Measurements from ENCODE around the gene MARVELD2. TPM values are rescaled to one million over a fixed set of nuclear protein-coding genes. Genes with fewer than 3 reads are reported as not detected.
"Not testable (repeated sequence)": the region's sequence is repeated elsewhere in the genome, so short reads cannot be mapped to it uniquely, and the experiment has no call there.

MARVELD2 gene
- total and polyA plus RNA-seq, 5 donors: 0.23 to 1.8 (median 1.3) TPM

- Histone ChIP-seq H3K9me3 (ENCODE audit: control insufficient read depth, low read length) (no peaks in the 10 kb centered on the region), H3K4me1 (ENCODE audit: control insufficient read depth, insufficient read depth, low read length) (no peaks in the 10 kb centered on the region), H3K27me3 (ENCODE audit: control insufficient read depth, insufficient read depth) (no peaks in the 10 kb centered on the region), H3K27ac (ENCODE audit: low read length) (no peak overlapping the region), H3K4me3 (ENCODE audit: low read length) (no peak overlapping the region)
- intact Hi-C loops (cut with DNase I): no loop called here
- DNase-seq (no peak), ATAC-seq (no peak)
- WGBS: 82% methylated on average over 4 of the region's 4 CpGs
These were observed 37.2 kb downstream of the MARVELD2 start for GRCh38 chr5:69451941-69452647.

DNA sequence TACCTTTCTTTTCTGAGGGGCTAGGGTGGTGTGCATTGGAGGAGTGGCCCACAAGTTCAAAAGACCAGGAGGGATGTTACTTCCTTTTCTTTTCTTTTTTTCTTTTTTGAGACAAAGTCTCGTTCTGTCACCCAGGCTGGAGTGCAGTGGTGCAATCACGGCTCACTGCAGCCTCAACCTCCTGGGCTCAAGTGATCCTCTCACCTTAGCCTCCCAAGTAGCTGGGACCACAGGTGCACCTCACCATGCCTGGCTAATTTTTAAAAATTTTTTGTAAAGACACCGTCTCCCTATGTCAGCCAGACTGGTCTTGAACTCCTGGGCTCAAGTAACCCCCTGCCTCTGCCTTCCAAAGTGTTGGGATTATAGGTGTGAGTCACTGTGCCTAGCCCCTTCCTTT is 38.6 kb downstream of the MARVELD2 start:
- H3K4me1 ChIP-seq (ENCODE audit: control insufficient read depth, insufficient read depth, low read length); H3K4me3 ChIP-seq (ENCODE audit: low read length); intact Hi-C loops (cut with DNase I); H3K27me3 ChIP-seq (ENCODE audit: control insufficient read depth, insufficient read depth); DNase-seq; H3K9me3 ChIP-seq (ENCODE audit: control insufficient read depth, low read length); H3K27ac ChIP-seq (ENCODE audit: low read length); ATAC-seq: not testable (repeated sequence)
- WGBS: 87% methylated on average over 3 of the region's 3 CpGs

DNA sequence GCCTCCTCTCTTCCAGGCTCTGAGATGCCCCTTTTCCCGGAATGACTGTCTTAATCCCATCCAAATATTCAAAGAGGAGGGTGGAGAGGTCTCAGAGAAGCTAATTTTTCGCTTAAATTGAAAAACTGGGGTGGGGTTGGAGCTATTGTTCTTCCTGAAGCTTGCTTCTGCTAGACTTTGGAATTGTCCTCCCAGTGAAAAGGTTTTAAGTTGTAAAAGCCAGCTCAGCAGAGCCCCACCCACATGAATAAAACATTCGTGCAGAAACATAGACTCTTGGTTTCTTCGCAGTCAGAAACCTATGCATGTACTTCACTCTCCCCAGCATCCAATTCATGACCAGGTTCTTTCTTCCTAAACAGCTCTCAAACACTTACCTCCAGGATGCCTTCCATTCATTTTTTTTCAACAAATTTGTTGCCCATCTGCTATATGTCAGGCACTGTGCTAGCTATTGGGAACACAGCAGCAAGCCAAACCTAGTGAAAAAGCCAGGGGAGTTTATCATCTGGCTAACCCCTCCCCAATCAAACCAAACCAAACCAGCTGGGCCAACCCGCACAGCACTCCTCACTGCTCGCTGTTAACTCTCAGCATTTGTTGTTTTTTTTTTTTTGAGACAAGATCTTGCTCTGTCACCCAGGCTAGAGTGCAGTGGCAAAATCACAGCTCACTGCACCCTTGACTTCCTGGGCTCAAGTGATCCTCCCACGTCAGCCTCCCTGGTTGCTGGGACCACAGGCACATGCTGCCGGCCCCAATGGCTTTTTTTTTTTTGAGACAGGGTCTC is 39.7 kb downstream of the MARVELD2 start:
- Histone ChIP-seq H3K27me3 (ENCODE audit: control insufficient read depth, insufficient read depth) (no peaks in the 10 kb centered on the region), H3K4me1 (ENCODE audit: control insufficient read depth, insufficient read depth, low read length) (no peaks in the 10 kb centered on the region), H3K9me3 (ENCODE audit: control insufficient read depth, low read length) (no peaks in the 10 kb centered on the region), H3K27ac (ENCODE audit: low read length) (no peak overlapping the region), H3K4me3 (ENCODE audit: low read length) (no peak overlapping the region)
- ATAC-seq: no peak
- intact Hi-C loops (cut with DNase I): no loop called here
- DNase-seq: no peak
- 69% methylated on average over 8 of the region's 8 CpGs for WGBS

GRCh38 chr5:69455428-69455988 is 40.6 kb downstream of the MARVELD2 start:
- intact Hi-C loops (cut with DNase I); ATAC-seq: not testable (repeated sequence)

GRCh38 chr5:69462170-69462569 is 47.3 kb downstream of the MARVELD2 start:
- Histone ChIP-seq H3K9me3 (ENCODE audit: control insufficient read depth, low read length) (no peaks in the 10 kb centered on the region), H3K4me1 (ENCODE audit: control insufficient read depth, insufficient read depth, low read length) (no peaks in the 10 kb centered on the region), H3K27ac (ENCODE audit: low read length) (no peak overlapping the region), H3K27me3 (ENCODE audit: control insufficient read depth, insufficient read depth) (no peaks in the 10 kb centered on the region), H3K4me3 (ENCODE audit: low read length) (no peak overlapping the region)
- intact Hi-C loops (cut with DNase I): no loop called here
- 98% methylated on average over 1 of the region's 1 CpG for WGBS
- DNase-seq (no peak), ATAC-seq (no peak)

More at GRCh38 chr5:69455428-69455988, 40.6 kb downstream of the MARVELD2 start:
- not testable (repeated sequence) for H3K4me1 ChIP-seq (ENCODE audit: control insufficient read depth, insufficient read depth, low read length); H3K27ac ChIP-seq (ENCODE audit: low read length); H3K4me3 ChIP-seq (ENCODE audit: low read length); H3K27me3 ChIP-seq (ENCODE audit: control insufficient read depth, insufficient read depth); DNase-seq; H3K9me3 ChIP-seq (ENCODE audit: control insufficient read depth, low read length)
- WGBS: 89% methylated on average over 7 of the region's 7 CpGs

DNA sequence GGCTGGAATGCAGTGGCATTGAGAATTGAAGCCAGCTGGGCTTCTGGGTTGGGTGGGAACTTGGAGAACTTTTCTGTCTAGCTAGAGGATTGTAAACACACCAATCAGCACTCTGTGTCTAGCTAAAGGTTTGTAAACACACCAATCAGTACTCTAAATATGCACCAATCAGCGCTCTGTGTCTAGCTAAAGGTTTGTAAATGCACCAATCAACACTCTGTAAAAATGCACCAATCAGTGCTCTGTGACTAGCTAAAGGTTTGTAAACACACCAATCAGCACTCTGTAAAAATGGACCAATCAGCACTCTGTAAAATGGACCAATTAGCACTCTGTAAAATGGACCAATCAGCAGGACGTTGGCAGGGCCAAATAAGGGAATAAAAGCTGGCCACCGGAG is 51.5 kb downstream of the MARVELD2 start:
- DNase-seq; H3K4me3 ChIP-seq (ENCODE audit: low read length); ATAC-seq; H3K27ac ChIP-seq (ENCODE audit: low read length); H3K9me3 ChIP-seq (ENCODE audit: control insufficient read depth, low read length); intact Hi-C loops (cut with DNase I); H3K4me1 ChIP-seq (ENCODE audit: control insufficient read depth, insufficient read depth, low read length); H3K27me3 ChIP-seq (ENCODE audit: control insufficient read depth, insufficient read depth): not testable (repeated sequence)
- 85% methylated on average over 3 of the region's 3 CpGs for WGBS

- Histone ChIP-seq H3K4me1 (ENCODE audit: control insufficient read depth, insufficient read depth, low read length) (no peaks in the 10 kb centered on the region), H3K4me3 (ENCODE audit: low read length) (no peak overlapping the region), H3K27me3 (ENCODE audit: control insufficient read depth, insufficient read depth) (no peaks in the 10 kb centered on the region), H3K27ac (ENCODE audit: low read length) (no peak overlapping the region), H3K9me3 (ENCODE audit: control insufficient read depth, low read length) (no peaks in the 10 kb centered on the region)
- no peak for DNase-seq
- intact Hi-C loops (cut with DNase I): no loop called here
- ATAC-seq: no peak
- WGBS: 68% methylated on average over 8 of the region's 8 CpGs
These were observed 52.7 kb downstream of the MARVELD2 start for GRCh38 chr5:69467442-69468225.

GRCh38 chr5:69468631-69469030 is 53.7 kb downstream of the MARVELD2 start:
- ATAC-seq (no peak), DNase-seq (no peak)
- no peaks in the 10 kb centered on the region for H3K9me3 ChIP-seq (ENCODE audit: control insufficient read depth, low read length)
- no peaks in the 10 kb centered on the region for H3K4me1 ChIP-seq (ENCODE audit: control insufficient read depth, insufficient read depth, low read length)
- no peaks in the 10 kb centered on the region for H3K27me3 ChIP-seq (ENCODE audit: control insufficient read depth, insufficient read depth)
- intact Hi-C loops (cut with DNase I): no loop called here
- 64% methylated on average over 1 of the region's 1 CpG for WGBS
- H3K4me3 ChIP-seq (ENCODE audit: low read length): no peak overlapping the region
- H3K27ac ChIP-seq (ENCODE audit: low read length): no peak overlapping the region

DNA sequence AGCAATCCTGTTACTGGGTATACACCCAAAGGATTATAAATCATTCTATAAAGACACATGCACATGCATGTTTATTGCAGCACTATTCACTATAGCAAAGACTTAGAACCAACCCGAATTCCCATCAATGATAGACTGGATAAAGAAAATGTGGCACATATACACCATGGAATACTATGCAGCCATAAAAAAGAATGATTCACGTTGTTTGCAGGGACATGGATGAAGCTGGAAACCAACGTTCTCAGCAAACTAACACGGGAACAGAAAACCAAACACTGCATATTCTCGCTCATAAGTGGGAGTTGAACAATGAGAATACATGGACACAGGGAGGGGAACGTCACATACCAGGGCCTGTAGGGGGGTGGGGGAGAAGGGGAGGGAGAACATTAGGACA is 56.6 kb downstream of the MARVELD2 start:
- DNase-seq; H3K4me1 ChIP-seq (ENCODE audit: control insufficient read depth, insufficient read depth, low read length); ATAC-seq; intact Hi-C loops (cut with DNase I); H3K4me3 ChIP-seq (ENCODE audit: low read length); H3K9me3 ChIP-seq (ENCODE audit: control insufficient read depth, low read length); H3K27me3 ChIP-seq (ENCODE audit: control insufficient read depth, insufficient read depth); H3K27ac ChIP-seq (ENCODE audit: low read length): not testable (repeated sequence)
- 89% methylated on average over 6 of the region's 6 CpGs for WGBS

DNA sequence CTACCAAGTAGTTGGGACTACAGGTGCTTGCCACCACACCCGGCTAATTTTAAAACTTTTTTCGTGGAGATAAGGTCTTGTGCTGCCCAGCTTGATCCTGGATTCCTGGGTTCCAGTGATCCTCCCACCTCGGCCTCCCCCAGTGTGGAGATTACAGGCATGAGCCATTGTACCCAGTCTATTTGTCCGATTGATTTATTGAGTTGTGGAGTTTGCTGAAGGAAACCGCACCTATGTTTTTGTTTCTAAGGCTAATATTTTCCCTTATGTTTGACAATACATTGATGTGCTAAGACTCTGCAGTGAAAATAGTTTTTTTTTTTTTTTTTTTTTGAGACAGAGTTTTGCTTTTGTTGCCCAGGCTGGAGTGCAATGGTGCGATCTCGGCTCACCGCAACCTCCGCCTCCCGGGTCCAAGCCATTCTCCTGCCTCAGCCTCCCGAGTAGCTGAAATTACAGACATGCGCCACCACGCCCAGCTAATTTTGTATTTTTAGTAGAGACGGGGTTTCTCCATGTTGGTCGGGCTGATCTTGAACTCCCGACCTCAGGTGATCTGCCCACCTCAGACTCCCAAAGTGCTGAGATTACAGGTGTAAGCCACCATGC is 57.7 kb downstream of the MARVELD2 start:
- H3K27me3 ChIP-seq (ENCODE audit: control insufficient read depth, insufficient read depth); H3K9me3 ChIP-seq (ENCODE audit: control insufficient read depth, low read length); intact Hi-C loops (cut with DNase I); ATAC-seq; H3K27ac ChIP-seq (ENCODE audit: low read length); H3K4me1 ChIP-seq (ENCODE audit: control insufficient read depth, insufficient read depth, low read length); H3K4me3 ChIP-seq (ENCODE audit: low read length); DNase-seq: not testable (repeated sequence)
- 94% methylated on average over 16 of the region's 16 CpGs for WGBS
